Measurements from ENCODE around the gene CAMK1D.
A peak's percentile ranks its signal among the peaks of the same experiment; 100 is the strongest.
"Not testable (repeated sequence)": the region's sequence is repeated elsewhere in the genome, so short reads cannot be mapped to it uniquely, and the experiment has no call there.

The CAMK1D gene

GRCh38 chr10:12348870-12349628 lies at the start of gene CAMK1D:
TSS of gene CAMK1D (plus strand) at chr10:12349547.
- DNase-seq, result peak; percentile 23

GRCh38 chr10:12301036-12301435 lies 48.3 kb upstream of the CAMK1D start:
- not testable (repeated sequence) for DNase-seq

- DNase-seq, result no peak
Measured at GRCh38 chr10:12308057-12308456, 41.3 kb upstream of the CAMK1D start.

GRCh38 chr10:12308736-12309375 lies 40.5 kb upstream of the CAMK1D start:
- DNase-seq, result no peak

DNA sequence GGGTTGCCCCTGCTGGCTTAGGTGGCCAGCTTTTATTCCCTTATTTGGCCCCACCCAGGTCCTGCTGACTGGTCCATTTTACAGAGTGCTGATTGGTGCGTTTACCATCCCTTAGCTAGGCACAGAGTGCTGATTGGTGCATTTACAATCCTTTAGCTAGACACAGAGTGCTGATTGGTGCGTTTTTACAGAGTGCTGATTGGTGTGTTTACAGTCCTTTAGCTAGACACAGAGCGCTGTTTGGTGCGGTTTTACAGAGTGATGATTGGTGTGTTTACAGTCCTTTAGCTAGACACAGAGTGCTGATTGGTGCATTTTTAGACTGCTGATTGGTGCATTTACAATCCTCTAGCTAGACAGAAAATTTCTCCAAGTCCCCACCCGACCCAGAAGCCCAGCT lies 39.6 kb upstream of the CAMK1D start:
- DNase-seq, result not testable (repeated sequence)

- no peak for DNase-seq
Measured at GRCh38 chr10:12314836-12315235, 34.5 kb upstream of the CAMK1D start.

- DNase-seq, result no peak
Measured at GRCh38 chr10:12319076-12319475, 30.3 kb upstream of the CAMK1D start.

- DNase-seq, result no peak
Measured at GRCh38 chr10:12320892-12321291, 28.5 kb upstream of the CAMK1D start.

DNA sequence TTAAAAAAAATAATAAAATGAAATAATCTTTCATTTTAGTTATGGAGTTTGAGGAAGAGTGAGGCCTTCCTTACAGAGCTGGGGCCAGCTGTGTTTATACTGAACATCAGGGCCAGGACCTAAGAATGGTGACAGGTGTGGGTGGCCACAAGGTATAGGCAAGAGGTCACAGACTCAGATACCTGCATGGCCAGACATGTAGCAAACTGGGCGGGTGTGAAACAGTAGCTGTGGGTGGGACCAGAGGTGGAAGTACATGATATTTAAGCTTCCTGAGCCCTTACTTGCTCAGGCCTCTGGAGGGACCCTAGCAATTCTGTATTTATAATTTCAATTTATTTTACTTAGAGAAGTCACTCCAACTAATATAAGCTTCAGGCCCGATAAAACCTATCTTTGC lies 27.7 kb upstream of the CAMK1D start:
- DNase-seq, result no peak

GRCh38 chr10:12322583-12323131 lies 26.7 kb upstream of the CAMK1D start:
- no peak for DNase-seq

GRCh38 chr10:12324530-12324929 lies 24.8 kb upstream of the CAMK1D start:
- DNase-seq, result no peak

GRCh38 chr10:12327074-12327473 lies 22.3 kb upstream of the CAMK1D start:
- DNase-seq, result no peak

- no peak for DNase-seq
Measured at GRCh38 chr10:12327476-12327875, 21.9 kb upstream of the CAMK1D start.

GRCh38 chr10:12328312-12328711 lies 21.0 kb upstream of the CAMK1D start:
- DNase-seq, result not testable (repeated sequence)

- no peak for DNase-seq
Measured at GRCh38 chr10:12332572-12333379, 16.6 kb upstream of the CAMK1D start.

DNA sequence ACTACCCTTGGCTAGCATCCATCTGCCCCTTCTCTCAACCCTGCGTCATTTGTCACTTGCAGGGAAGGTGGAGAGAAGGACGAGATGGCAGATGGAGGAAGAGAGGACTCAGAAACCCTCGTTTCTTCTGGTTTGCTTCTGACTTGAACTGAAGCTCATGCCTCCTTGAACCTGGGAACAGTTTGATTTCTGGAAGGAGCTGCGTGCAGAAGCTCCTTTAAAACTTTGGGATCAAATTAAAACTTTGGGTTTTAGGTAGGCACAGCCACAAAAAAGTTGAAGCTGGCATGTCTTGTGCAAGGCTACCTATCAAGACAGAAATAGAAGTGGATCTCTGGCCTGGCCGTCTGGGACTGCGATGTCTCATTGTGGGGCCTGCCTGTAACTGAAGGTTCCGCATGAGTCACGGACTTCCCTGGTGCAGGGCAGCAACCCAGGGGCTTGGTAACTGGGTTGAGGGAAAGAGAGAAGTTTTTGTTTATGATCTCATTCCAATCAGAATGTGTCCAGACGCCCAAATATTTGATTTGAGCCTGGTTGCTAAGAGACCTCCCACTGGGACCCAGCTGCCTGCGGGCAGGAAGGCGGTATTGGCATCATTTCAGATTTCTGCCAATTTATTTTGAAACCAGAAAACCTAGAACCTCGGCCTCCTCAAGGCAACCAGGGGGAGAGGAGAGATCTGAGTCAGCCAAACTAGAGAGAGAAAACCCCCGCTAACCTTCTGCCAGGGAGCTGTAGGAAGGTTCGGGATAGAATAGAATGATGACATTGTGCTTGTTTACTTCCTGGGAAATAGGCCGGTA lies 15.8 kb upstream of the CAMK1D start:
- peak; percentile 29 for DNase-seq

DNA sequence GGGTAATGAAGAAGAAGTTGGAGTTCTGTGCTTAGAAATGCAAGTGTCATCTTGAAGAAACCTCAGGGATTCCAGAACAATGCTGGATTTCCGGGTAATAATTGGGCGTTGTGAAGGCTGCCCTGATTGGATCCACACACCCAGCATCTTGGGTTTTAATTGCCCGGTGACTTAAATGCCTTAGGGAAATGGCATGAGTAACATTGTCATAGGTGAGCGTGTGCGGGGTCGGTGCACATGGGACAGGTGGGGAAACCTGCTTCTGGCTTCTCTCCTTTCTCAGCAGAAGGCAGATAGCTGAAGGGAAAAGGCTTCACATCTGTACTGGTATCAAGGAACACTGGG lies 15.2 kb upstream of the CAMK1D start:
- no peak for DNase-seq

DNA sequence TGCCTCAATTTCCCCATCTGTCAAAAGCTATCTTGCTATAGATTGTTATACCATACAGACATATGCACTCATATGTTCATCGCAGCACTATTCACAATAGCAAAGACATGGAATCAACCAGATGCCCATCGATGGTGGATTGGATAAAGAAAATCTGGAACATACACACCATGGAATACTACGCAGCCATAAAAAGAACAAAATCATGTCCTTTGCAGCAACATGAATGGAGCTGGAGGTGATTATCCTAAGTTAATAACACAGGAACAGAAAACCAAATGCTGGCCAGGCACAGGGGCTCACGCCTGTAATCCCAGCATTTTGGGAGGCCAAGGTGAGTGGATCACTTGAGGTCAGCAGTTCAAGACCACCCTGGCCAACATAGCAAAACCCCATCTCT lies 14.2 kb upstream of the CAMK1D start:
- not testable (repeated sequence) for DNase-seq

DNA sequence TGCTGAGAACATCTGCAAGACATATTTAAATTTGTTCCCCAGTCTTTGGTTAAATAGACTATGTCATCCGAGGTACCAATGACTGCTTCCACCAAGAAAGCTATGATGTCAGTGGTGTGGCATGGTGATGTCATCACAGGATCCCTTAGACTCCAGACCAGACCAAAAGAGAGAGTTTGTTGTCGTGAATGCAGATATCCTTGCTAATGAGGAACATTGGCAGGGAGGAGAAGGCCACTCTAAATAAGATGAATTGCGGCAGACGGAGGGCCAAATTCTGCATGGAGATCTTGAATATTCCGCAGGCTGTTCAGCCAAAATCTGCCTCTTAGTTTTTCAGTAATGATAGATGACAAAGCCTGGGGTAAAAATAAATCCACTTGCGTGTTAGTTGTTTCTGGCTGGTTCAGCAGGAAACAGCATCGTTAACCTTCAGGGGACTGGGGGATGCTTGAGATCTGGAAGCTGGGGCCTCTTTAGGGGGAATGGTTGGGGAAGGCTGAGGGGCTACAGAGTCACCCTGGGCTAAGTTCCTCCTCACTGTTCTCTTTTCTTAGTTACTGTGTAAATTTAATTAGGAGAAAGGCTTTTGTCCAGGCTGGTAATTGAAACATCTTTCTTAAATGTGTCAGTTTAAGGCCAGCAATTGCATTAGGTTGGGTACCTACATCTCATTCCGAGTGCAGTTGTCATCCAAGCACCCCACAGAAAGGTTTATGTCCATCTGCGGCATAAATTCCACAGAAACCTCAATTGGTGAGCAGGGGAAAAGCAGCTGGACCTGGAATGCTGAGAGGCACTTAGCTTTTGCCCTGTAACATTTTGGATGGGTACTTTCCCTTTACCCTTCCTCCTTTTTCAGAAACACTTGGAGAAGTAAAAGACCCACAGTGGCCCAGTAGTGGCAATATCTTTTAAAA lies 11.6 kb upstream of the CAMK1D start:
- no peak for DNase-seq

DNA sequence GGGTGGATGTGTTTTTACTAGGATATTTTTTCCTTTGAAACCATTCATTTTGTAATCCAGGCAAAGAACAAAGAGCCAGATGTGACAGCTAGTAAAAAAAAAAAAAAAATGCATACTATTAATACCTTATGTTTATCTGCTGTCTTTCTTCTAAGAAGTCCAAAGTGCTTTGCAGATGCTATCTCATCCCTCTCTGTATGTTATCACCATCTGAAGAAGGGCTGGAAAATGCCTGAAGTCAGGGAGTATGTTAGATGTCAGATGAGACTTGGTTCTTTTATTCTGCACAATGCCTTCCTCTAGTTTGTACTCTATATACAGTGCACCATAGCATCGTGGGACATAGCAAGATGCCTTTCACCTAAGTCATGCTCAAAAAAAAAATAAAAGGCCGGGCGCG lies 10.4 kb upstream of the CAMK1D start:
- no peak for DNase-seq

DNA sequence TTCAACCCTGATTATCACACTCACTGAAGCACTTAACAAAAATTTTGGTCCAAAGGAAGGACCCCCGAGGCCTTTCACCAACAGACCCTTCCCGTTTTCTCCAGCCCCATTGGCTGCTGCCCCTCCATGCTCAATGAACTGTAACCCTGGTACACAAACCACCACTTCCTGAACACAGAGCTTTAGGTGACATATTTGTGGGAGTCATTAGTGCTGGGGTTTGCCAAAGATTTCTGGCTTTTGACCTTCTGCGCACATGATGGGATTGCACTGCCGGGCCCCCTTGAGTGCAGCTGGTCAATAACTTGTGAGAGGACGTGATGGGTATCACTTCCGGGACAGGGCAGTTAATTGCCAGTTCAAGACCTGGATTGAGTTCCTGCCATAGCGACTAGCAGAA lies 9.0 kb upstream of the CAMK1D start:
- no peak for DNase-seq

- no peak for DNase-seq
Measured at GRCh38 chr10:12340937-12341336, 8.4 kb upstream of the CAMK1D start.
